ENCODE data around the gene IL11.

Gene IL11

DNA sequence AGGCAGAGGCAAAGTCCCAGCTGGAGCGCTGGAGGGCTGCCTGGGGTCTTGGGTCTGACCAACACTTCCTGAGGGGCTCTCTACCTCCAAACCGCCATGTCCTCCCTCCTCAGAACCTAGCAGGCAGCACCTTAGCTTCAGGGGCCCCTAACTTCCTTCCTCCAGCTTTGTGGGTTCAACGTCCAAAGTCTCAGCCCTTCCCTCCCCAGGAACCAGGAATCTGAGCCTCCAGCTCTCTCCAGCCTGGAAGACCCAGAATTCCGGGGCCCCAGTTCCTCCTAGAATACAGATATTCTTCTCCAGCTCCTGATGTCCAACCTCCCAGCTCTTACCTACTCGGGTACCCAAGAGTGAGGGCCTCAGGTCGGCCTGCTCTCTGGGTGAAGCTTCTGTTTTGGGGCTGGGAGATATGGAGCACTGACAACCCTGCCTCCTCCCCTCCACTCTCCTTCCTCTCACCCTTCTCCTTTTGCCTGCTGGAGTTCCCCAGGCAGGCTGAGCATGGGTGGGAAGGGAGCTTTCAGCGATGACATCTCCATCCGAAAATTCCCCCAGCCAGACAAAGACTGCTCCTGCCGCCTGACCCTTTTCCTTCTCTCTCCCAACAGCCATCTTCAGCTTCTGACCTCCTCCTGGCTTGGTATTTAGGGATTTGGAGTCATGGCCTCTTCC is 48.7 kb downstream of the IL11 start:
- DNase-seq, result peak; percentile 77 to 87

DNA sequence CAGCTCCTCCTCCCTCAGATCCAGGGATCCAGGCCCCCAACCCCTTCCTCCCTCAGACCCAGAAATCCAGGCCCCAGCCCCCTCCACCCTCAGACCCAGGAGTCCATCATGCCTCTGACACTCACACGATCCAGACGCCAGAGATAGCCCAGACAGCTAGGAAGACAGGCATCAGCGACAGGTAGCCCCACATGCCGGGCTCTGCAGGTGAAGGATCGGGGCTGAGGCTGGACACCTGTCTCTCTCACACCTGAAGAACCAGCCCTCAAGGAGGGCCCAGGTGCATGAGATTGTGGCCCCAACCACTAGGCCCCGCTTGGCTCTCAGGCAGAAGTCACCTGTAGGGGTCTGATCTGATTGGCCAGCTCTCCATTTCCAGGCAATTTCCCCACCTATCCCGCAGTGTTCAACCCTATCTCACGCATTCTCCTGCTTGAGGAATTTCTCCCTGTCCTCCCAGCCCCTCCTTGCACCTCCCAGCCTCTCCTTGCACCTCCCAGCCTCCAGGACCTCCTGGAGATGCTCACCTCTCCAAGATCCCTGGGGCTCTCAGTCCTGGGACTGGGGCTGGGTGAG is 49.3 kb downstream of the IL11 start:
- no peak for DNase-seq

- DNase-seq, result no peak
Measured at GRCh38 chr19:55319785-55320184, 50.5 kb downstream of the IL11 start.

DNA sequence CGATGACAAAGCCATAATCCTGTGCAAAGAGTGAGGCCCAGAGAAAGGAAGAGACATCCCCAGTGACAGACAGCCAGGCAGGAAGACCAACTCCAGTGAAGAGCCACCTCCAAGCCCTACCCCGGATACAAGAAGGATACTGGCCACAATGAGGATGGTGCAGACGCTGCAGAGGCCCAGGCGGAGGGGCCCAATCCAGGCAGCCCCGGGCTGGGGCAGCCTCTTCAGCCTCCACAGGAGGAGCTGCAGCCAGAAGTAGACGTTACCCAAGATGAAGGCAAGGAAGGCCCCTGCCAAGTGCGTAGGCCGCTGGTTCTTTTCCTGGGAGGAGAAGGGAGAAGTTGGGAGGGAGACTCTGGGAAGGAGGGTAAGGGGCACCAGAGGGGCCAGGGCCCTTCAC is 53.6 kb downstream of the IL11 start:
- no peak for DNase-seq

DNA sequence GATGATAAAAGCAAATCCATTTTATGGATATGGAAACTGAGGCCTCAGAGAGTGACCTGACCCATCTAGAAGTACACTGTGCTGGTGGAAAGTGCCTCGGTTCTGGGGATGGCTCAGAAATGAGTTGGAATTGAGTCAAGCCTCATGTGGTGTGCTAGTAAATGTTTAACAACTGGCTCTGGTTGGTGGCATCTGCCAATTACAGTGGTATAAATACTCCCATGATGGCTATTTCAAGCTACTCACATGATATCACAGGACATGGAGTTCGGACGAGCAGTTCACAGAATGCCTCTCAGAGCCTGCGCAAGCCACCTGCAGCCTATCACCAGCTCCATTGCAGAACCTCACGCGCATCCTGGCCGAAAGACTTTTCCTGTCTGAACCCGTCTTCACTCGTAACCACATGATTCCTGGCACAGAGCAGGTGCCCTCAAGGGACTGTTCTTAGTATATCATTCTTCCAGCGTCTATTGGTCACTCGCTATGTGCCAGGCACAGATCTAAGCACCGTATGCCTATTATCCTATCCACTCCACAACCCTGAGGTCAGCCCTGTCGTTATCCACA is 54.2 kb downstream of the IL11 start:
- DNase-seq, result no peak

DNA sequence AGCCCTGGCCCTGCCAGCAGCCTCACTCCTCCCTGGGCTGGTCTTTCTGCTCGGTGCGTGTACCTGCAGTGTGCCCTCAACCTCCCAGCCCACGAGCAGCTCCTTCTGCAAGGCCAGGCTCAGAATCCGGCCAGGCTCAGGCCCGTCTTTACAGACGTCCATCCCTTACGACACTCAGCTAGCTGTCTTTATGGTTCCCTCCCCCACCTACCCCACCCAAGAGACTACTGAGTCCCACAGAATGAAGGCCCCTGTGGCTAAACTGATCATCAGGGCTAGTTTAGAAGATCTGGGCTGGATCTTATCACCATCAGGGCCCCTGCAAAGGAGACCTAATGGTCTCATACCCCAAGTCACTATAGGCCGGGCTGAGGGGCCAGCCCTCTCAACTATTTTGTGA is 55.9 kb downstream of the IL11 start:
- no peak for DNase-seq

Measured in inflammatory macrophage treated with lipopolysaccharide for 1 hour (primary cell).